Gastroesophageal sphincter (tissue), 3 donors: ENCODE results near the gene OSTN.

ENCODE experiments used
- CTCF ChIP-seq, 4 experiments: fragments of 200-600 bp in 2 of 4; fragments of 450-650 bp in 2 of 4; sonication (generic) in 1 of 4; IDR thresholded peaks; one replicate each; pipeline ENCODE4 v1.5.1; 2017 to 2019; ENCODE audit warnings: antibody characterized with exemption in 4 of 4, mild to moderate bottlenecking in 2 of 4, moderate library complexity in 2 of 4
- POLR2AphosphoS5 ChIP-seq: sonication (generic); formaldehyde crosslinking; IDR thresholded peaks from one replicate; pipeline ENCODE4 v1.6.1; 2017; ENCODE audit warnings: antibody characterized with exemption

- TF ChIP-seq CTCF (IDR thresholded peaks at IDR 0.05) (no peak), POLR2AphosphoS5 (no peak)
Observed at GRCh38 chr3:191261304-191261638, 62.2 kb downstream of the OSTN start.
